ENCODE results near the gene NR5A1.

DNA sequence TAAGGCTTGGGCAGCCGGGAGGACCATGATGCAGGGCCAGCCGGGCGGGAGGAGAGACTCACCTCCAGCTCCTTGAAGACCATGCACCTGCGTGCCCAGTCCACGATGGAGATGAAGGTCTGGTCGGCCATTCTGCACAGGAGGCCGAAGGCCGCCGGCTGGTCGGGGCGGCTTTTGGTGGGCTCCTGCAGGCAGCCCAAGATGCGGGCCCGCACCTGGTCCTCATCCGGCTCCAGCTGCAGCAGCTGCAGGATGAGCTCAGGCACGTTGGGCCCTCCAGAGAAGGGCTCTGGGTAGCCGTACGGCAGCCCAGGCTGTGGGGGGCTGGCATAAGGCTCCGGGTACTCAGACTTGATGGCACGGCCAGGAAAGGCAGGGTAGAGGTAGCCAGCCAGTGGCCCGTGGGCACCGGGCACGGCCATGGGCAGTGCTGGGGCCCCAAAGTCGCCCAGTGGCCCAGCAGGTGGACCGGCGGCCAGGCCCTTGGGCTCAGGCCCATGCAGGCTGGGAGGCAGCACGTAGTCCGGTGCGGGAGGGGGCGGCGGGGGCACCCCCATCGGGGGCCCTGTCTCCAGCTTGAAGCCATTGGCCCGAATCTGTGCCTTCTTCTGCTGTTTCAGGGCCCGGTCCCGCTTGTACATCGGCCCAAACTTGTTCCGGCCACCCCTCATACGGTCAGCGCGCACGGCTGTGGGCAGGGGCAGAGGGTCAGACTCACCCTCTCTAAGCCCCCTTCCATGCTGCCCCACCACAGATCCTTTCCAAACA is 7.0 kb downstream of the NR5A1 start:
- TF ChIP-seq ZNF184 (tag by site-specific recombination; IDR thresholded peaks at IDR 0.05) (no peak), ZNF138 (tag by site-specific recombination; IDR thresholded peaks at IDR 0.05; ENCODE audit: borderline replicate concordance) (no peak), ZNF747 (tag by site-specific recombination; IDR thresholded peaks at IDR 0.05) (no peak), ZEB2 (tag by site-specific recombination; IDR thresholded peaks at IDR 0.05) (no peak), ZNF530 (tag by site-specific recombination; IDR thresholded peaks at IDR 0.05; ENCODE audit: low read depth) (no peak), ZNF558 (tag by site-specific recombination; IDR thresholded peaks at IDR 0.05) (no peak), BCL11A (tag by site-specific recombination; IDR thresholded peaks at IDR 0.05; ENCODE audit: low read depth) (no peak), MZF1 (tag by site-specific recombination; IDR thresholded peaks at IDR 0.05; ENCODE audit: borderline replicate concordance) (no peak), ZNF76 (tag by site-specific recombination; IDR thresholded peaks at IDR 0.05; ENCODE audit: borderline replicate concordance, low read depth) (no peak)
- TF ChIP-seq, protein P1, sequence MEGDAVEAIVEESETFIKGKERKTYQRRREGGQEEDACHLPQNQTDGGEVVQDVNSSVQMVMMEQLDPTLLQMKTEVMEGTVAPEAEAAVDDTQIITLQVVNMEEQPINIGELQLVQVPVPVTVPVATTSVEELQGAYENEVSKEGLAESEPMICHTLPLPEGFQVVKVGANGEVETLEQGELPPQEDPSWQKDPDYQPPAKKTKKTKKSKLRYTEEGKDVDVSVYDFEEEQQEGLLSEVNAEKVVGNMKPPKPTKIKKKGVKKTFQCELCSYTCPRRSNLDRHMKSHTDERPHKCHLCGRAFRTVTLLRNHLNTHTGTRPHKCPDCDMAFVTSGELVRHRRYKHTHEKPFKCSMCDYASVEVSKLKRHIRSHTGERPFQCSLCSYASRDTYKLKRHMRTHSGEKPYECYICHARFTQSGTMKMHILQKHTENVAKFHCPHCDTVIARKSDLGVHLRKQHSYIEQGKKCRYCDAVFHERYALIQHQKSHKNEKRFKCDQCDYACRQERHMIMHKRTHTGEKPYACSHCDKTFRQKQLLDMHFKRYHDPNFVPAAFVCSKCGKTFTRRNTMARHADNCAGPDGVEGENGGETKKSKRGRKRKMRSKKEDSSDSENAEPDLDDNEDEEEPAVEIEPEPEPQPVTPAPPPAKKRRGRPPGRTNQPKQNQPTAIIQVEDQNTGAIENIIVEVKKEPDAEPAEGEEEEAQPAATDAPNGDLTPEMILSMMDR (tag by site-specific recombination; IDR thresholded peaks at IDR 0.05), result no peak
- TF ChIP-seq, protein P2, sequence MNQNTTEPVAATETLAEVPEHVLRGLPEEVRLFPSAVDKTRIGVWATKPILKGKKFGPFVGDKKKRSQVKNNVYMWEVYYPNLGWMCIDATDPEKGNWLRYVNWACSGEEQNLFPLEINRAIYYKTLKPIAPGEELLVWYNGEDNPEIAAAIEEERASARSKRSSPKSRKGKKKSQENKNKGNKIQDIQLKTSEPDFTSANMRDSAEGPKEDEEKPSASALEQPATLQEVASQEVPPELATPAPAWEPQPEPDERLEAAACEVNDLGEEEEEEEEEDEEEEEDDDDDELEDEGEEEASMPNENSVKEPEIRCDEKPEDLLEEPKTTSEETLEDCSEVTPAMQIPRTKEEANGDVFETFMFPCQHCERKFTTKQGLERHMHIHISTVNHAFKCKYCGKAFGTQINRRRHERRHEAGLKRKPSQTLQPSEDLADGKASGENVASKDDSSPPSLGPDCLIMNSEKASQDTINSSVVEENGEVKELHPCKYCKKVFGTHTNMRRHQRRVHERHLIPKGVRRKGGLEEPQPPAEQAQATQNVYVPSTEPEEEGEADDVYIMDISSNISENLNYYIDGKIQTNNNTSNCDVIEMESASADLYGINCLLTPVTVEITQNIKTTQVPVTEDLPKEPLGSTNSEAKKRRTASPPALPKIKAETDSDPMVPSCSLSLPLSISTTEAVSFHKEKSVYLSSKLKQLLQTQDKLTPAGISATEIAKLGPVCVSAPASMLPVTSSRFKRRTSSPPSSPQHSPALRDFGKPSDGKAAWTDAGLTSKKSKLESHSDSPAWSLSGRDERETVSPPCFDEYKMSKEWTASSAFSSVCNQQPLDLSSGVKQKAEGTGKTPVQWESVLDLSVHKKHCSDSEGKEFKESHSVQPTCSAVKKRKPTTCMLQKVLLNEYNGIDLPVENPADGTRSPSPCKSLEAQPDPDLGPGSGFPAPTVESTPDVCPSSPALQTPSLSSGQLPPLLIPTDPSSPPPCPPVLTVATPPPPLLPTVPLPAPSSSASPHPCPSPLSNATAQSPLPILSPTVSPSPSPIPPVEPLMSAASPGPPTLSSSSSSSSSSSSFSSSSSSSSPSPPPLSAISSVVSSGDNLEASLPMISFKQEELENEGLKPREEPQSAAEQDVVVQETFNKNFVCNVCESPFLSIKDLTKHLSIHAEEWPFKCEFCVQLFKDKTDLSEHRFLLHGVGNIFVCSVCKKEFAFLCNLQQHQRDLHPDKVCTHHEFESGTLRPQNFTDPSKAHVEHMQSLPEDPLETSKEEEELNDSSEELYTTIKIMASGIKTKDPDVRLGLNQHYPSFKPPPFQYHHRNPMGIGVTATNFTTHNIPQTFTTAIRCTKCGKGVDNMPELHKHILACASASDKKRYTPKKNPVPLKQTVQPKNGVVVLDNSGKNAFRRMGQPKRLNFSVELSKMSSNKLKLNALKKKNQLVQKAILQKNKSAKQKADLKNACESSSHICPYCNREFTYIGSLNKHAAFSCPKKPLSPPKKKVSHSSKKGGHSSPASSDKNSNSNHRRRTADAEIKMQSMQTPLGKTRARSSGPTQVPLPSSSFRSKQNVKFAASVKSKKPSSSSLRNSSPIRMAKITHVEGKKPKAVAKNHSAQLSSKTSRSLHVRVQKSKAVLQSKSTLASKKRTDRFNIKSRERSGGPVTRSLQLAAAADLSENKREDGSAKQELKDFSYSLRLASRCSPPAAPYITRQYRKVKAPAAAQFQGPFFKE (tag by site-specific recombination; IDR thresholded peaks at IDR 0.05; ENCODE audit: borderline replicate concordance), result no peak
- TF ChIP-seq, protein P3, sequence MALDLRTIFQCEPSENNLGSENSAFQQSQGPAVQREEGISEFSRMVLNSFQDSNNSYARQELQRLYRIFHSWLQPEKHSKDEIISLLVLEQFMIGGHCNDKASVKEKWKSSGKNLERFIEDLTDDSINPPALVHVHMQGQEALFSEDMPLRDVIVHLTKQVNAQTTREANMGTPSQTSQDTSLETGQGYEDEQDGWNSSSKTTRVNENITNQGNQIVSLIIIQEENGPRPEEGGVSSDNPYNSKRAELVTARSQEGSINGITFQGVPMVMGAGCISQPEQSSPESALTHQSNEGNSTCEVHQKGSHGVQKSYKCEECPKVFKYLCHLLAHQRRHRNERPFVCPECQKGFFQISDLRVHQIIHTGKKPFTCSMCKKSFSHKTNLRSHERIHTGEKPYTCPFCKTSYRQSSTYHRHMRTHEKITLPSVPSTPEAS (tag by site-specific recombination; IDR thresholded peaks at IDR 0.05), result no peak
- TF ChIP-seq, protein P4, sequence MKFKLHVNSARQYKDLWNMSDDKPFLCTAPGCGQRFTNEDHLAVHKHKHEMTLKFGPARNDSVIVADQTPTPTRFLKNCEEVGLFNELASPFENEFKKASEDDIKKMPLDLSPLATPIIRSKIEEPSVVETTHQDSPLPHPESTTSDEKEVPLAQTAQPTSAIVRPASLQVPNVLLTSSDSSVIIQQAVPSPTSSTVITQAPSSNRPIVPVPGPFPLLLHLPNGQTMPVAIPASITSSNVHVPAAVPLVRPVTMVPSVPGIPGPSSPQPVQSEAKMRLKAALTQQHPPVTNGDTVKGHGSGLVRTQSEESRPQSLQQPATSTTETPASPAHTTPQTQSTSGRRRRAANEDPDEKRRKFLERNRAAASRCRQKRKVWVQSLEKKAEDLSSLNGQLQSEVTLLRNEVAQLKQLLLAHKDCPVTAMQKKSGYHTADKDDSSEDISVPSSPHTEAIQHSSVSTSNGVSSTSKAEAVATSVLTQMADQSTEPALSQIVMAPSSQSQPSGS (tag by site-specific recombination; IDR thresholded peaks at IDR 0.05; ENCODE audit: low read depth), result no peak
